ENCODE results near the gene ELN.

DNA sequence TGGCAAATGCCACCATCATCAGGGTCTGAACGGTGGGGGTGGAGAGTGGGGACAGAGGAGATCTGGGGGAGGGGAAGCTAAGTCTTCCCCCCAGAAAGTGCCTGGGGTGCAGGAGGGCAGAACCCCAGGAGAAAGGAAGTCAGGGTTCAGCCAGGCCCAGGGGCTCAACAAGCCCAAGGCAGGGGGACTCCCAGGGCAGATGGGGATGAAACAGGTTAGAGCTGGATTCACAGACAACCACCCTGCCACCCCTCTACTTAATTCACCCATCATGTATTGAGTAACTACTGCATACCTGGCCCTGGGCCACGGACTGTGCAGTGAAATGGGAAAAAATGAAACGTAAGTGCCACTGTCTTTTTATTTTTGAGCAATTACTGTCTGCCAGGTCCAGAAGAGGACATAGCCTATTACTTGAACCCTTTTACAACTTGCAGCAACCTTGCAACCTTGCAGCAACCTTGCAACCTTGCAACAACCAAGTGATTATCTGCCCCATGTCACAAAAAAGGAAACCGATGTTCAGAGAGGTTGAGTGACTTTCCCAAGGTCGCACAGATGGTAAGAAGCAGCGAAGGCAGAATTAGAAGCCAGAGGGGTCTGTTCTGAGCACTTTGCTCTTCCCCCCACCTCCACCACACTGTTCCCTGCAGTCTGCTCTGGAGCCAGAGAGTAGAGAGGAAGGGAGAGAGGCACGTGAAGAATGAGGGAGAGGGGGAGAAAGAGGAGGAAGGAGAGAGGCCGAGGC, 4.8 kb downstream of the ELN start:
- TF ChIP-seq EZH2phosphoT487 (IDR thresholded peaks at IDR 0.05) (no peak), EZH2 (IDR thresholded peaks at IDR 0.05) (no peak)
- TF ChIP-seq, protein P1, sequence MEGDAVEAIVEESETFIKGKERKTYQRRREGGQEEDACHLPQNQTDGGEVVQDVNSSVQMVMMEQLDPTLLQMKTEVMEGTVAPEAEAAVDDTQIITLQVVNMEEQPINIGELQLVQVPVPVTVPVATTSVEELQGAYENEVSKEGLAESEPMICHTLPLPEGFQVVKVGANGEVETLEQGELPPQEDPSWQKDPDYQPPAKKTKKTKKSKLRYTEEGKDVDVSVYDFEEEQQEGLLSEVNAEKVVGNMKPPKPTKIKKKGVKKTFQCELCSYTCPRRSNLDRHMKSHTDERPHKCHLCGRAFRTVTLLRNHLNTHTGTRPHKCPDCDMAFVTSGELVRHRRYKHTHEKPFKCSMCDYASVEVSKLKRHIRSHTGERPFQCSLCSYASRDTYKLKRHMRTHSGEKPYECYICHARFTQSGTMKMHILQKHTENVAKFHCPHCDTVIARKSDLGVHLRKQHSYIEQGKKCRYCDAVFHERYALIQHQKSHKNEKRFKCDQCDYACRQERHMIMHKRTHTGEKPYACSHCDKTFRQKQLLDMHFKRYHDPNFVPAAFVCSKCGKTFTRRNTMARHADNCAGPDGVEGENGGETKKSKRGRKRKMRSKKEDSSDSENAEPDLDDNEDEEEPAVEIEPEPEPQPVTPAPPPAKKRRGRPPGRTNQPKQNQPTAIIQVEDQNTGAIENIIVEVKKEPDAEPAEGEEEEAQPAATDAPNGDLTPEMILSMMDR (IDR thresholded peaks at IDR 0.05) = no peak
